ENCODE data around the gene YKT6.
"Not testable (repeated sequence)": the region's sequence is repeated elsewhere in the genome, so short reads cannot be mapped to it uniquely, and the experiment has no call there.

The YKT6 gene

GRCh38 chr7:44172352-44172751 is 28.4 kb upstream of the YKT6 start:
- DNase-seq (ENCODE audit: low read depth, low spot score) = no peak

- DNase-seq (ENCODE audit: low read depth, low spot score) = no peak
Observed at GRCh38 chr7:44172803-44173424, 27.9 kb upstream of the YKT6 start.

- no peak for DNase-seq (ENCODE audit: low read depth, low spot score)
Observed at GRCh38 chr7:44173911-44174693, 26.7 kb upstream of the YKT6 start.

- not testable (repeated sequence) for DNase-seq (ENCODE audit: low read depth, low spot score)
Observed at GRCh38 chr7:44174694-44174948, 26.2 kb upstream of the YKT6 start.

GRCh38 chr7:44175730-44176129 is 25.0 kb upstream of the YKT6 start:
- no peak for DNase-seq (ENCODE audit: low read depth, low spot score)

- no peak for DNase-seq (ENCODE audit: low read depth, low spot score)
Observed at GRCh38 chr7:44176486-44176885, 24.3 kb upstream of the YKT6 start.

GRCh38 chr7:44177570-44178131 is 23.1 kb upstream of the YKT6 start:
- no peak for DNase-seq (ENCODE audit: low read depth, low spot score)

- no peak for DNase-seq (ENCODE audit: low read depth, low spot score)
Observed at GRCh38 chr7:44180631-44181030, 20.1 kb upstream of the YKT6 start.

- no peak for DNase-seq (ENCODE audit: low read depth, low spot score)
Observed at GRCh38 chr7:44182827-44183226, 18.0 kb upstream of the YKT6 start.

- no peak for DNase-seq (ENCODE audit: low read depth, low spot score)
Observed at GRCh38 chr7:44183386-44183785, 17.4 kb upstream of the YKT6 start.

- peak; percentile 91 for DNase-seq (ENCODE audit: low read depth, low spot score)
Observed at GRCh38 chr7:44184206-44184872, 16.4 kb upstream of the YKT6 start.

- DNase-seq (ENCODE audit: low read depth, low spot score) = no peak
Observed at GRCh38 chr7:44184873-44185446, 15.8 kb upstream of the YKT6 start.

- no peak for DNase-seq (ENCODE audit: low read depth, low spot score)
Observed at GRCh38 chr7:44185729-44186128, 15.0 kb upstream of the YKT6 start.

- DNase-seq (ENCODE audit: low read depth, low spot score) = no peak
Observed at GRCh38 chr7:44186736-44187135, 14.0 kb upstream of the YKT6 start.

GRCh38 chr7:44187636-44188416 is 13.0 kb upstream of the YKT6 start:
- DNase-seq (ENCODE audit: low read depth, low spot score) = no peak

GRCh38 chr7:44188480-44189225 is 12.1 kb upstream of the YKT6 start:
- DNase-seq (ENCODE audit: low read depth, low spot score) = no peak

GRCh38 chr7:44189286-44189992 is 11.3 kb upstream of the YKT6 start, which contains the start of gene GCK:
GCK (minus strand) TSS chr7:44189439; CDS start chr7:44188953, 486 bp downstream.
- no peak for DNase-seq (ENCODE audit: low read depth, low spot score)

GRCh38 chr7:44189993-44190872 is 10.5 kb upstream of the YKT6 start:
- DNase-seq (ENCODE audit: low read depth, low spot score) = no peak

- DNase-seq (ENCODE audit: low read depth, low spot score) = no peak
Observed at GRCh38 chr7:44191171-44191570, 9.6 kb upstream of the YKT6 start.
